K562 (cell line): ENCODE results near the gene OR9G4. TPM values are rescaled to one million over a fixed set of nuclear protein-coding genes. Genes with fewer than 3 reads are reported as not detected.

Experiments
- ATAC-seq: fragments of 200-7000 bp; cut with Tn5 transposase; 3 replicates; pipeline ENCODE4 v1.9.1; 2020; ENCODE audit warnings: moderate library complexity
- BruUV-seq: library from RNA; stranded (reverse); fragments of 400-500 nt; replicated peaks from 2 replicates; lab custom pipeline; 2021; lab: Mats Ljungman, UMichigan
- CTCF ChIA-PET: fragments of 300-600 bp; formaldehyde crosslinking; extraction: SDS; loops from one replicate; lab custom pipeline; 2021; ENCODE audit warnings: low intra/inter-chr PET ratio; lab: Yijun Ruan, JAX
- POLR2A ChIA-PET: fragments of 300-600, 350-650 bp; sonication (Branson Sonifier 250); formaldehyde crosslinking; extraction: SDS; loops from one replicate; lab custom pipeline; 2021; ENCODE audit warnings: antibody characterized with exemption, inconsistent platforms; lab: Yijun Ruan, JAX
- DNase-seq, 4 experiments: peaks; one replicate each; pipeline versions ENCODE4 v3.0.0 to v3.0.0-alpha.2; 2011 to 2018; ENCODE audit warnings: low spot score in 3 of 4, mixed read lengths in 3 of 4; ENCODE audit errors: extremely low read depth in 1 of 4
- FAIRE-seq: peaks from 2 replicates; lab custom pipeline; 2011; peaks lifted over from hg19 to GRCh38; lab: Jason Lieb, UNC
- H2AFZ ChIP-seq: 2 replicates; pipeline ENCODE4 v1.6.0; 2011; ENCODE audit warnings: low read depth, low read length, control low read depth, inconsistent platforms
- H3K27ac ChIP-seq: fragments of 200-600 bp; 3 replicates; pipeline ENCODE4 v1.8.0; 2011; ENCODE audit warnings: low read depth, mild to moderate bottlenecking, control low read depth, inconsistent platforms, low read length, moderate library complexity, mixed read lengths; ENCODE audit errors: extremely low read depth
- H3K27me3 ChIP-seq, 2 experiments: fragments of 300-600 bp in 1 of 2; 2 replicates in 1 of 2; 3 replicates in 1 of 2; pipeline versions ENCODE4 v1.6.0 to v1.8.0; 2011; ENCODE audit warnings: inconsistent platforms in 2 of 2, low read length in 2 of 2, mild to moderate bottlenecking in 1 of 2, mixed read lengths in 1 of 2, moderate library complexity in 1 of 2; ENCODE audit not compliant: control insufficient read depth in 2 of 2, insufficient read depth in 2 of 2
- H3K36me3 ChIP-seq: fragments of 300-600 bp; 3 replicates; pipeline ENCODE4 v1.8.0; 2011; ENCODE audit warnings: mild to moderate bottlenecking, low read length, inconsistent platforms; ENCODE audit not compliant: control insufficient read depth, insufficient read depth
- H3K4me1 ChIP-seq, 2 experiments: fragments of 200-600 bp in 1 of 2; replicated peaks in 1 of 2; 2 replicates in 1 of 2; 3 replicates in 1 of 2; pipeline versions ENCODE4 v1.5.1 to v1.8.0; 2011; ENCODE audit warnings: inconsistent platforms in 2 of 2, low read length in 2 of 2, mild to moderate bottlenecking in 1 of 2, mixed read lengths in 1 of 2, moderate library complexity in 1 of 2; ENCODE audit not compliant: control insufficient read depth in 2 of 2, insufficient read depth in 2 of 2
- H3K4me2 ChIP-seq: 2 replicates; pipeline ENCODE4 v1.6.1; 2011; ENCODE audit warnings: low read length, control low read depth, inconsistent platforms, mixed read lengths; ENCODE audit not compliant: insufficient read depth
- H3K4me3 ChIP-seq: fragments of 200-600 bp; sonication (generic), shearing (Covaris generic); 2 replicates; pipeline ENCODE4 v1.5.1; 2016; ENCODE audit warnings: control low read depth, inconsistent platforms
- H3K79me2 ChIP-seq: fragments of 200-600 bp; 3 replicates; pipeline ENCODE4 v1.8.0; 2011; ENCODE audit warnings: low read length, inconsistent platforms; ENCODE audit not compliant: control insufficient read depth, insufficient read depth
- H3K9ac ChIP-seq, 2 experiments: 2 replicates each; pipeline versions ENCODE4 v1.6.0 to v1.6.1; 2011; ENCODE audit warnings: low read depth in 2 of 2, low read length in 2 of 2, control low read depth in 1 of 2, inconsistent platforms in 1 of 2, mild to moderate bottlenecking in 1 of 2, mixed read lengths in 1 of 2; ENCODE audit not compliant: insufficient read depth in 1 of 2
- H3K9me1 ChIP-seq: one replicate; pipeline ENCODE4 v1.6.0; 2011; ENCODE audit warnings: inconsistent platforms, mild to moderate bottlenecking, low read length, moderate library complexity; ENCODE audit not compliant: control insufficient read depth, insufficient read depth
- H3K9me3 ChIP-seq: replicated peaks from 2 replicates; pipeline ENCODE4 v1.5.1; 2011; ENCODE audit warnings: low read depth, low read length, inconsistent platforms; ENCODE audit not compliant: control insufficient read depth, insufficient read depth
- H4K20me1 ChIP-seq: replicated peaks from 2 replicates; pipeline ENCODE4 v1.6.1; 2011; ENCODE audit warnings: low read length, inconsistent platforms, mixed read lengths; ENCODE audit not compliant: control insufficient read depth, insufficient read depth
- BRCA1 ChIP-seq, 2 experiments: fragments of 450-650 bp in 1 of 2; sonication (generic) in 1 of 2; formaldehyde crosslinking in 1 of 2; IDR thresholded peaks; 2 replicates each; pipeline versions ENCODE4 v1.5.0 to v1.6.1; 2017 to 2020; ENCODE audit warnings: mild to moderate bottlenecking in 1 of 2, missing genetic modification reagents in 1 of 2
- CAMTA2 ChIP-seq: fragments of 250-450 bp; sonication (Bioruptor Pico); conservative IDR thresholded peaks from 2 replicates; pipeline ENCODE4 v1.5.1; 2022
- CGGBP1 ChIP-seq: fragments of 250-450 bp; sonication (Bioruptor Pico); IDR thresholded peaks from 2 replicates; pipeline ENCODE4 v1.9.0; 2021; ENCODE audit warnings: mild to moderate bottlenecking
- GABPB1 ChIP-seq: sonication (generic); formaldehyde crosslinking; IDR thresholded peaks from 2 replicates; pipeline ENCODE4 v1.8.0; 2022; ENCODE audit warnings: mild to moderate bottlenecking, missing genetic modification reagents
- HNRNPLL ChIP-seq: fragments of 200-400 bp; formaldehyde crosslinking; IDR thresholded peaks from 2 replicates; pipeline ENCODE4 v1.6.1; 2017; ENCODE audit warnings: low read length, low read depth, mild to moderate bottlenecking; ENCODE audit not compliant: poor library complexity, severe bottlenecking
- MLX ChIP-seq, 2 experiments: fragments of 450-650 bp in 1 of 2; sonication (generic) in 1 of 2; formaldehyde crosslinking; conservative IDR thresholded peaks; 2 replicates each; pipeline versions ENCODE4 v1.4.0 to v1.8.1; 2020 to 2022; ENCODE audit warnings: mild to moderate bottlenecking in 1 of 2, missing genetic modification reagents in 1 of 2
- PML ChIP-seq: IDR thresholded peaks from 2 replicates; pipeline ENCODE4 v1.6.1; 2012; ENCODE audit warnings: low read length, inconsistent platforms
- RAD21 ChIP-seq, 2 experiments: fragments of 250-450 bp in 1 of 2; fragments of 450-650 bp in 1 of 2; sonication (Bioruptor Pico) in 1 of 2; formaldehyde crosslinking in 1 of 2; IDR thresholded peaks in 1 of 2; conservative IDR thresholded peaks in 1 of 2; 2 replicates each; pipeline versions ENCODE4 v1.4.0 to v1.8.0; 2020 to 2022; ENCODE audit warnings: mild to moderate bottlenecking in 2 of 2, moderate library complexity in 1 of 2
- RFX7 ChIP-seq: fragments of 250-450 bp; sonication (Bioruptor Pico); IDR thresholded peaks from 2 replicates; pipeline ENCODE4 v1.5.1; 2021; ENCODE audit warnings: mild to moderate bottlenecking
- THAP12 ChIP-seq: fragments of 250-450 bp; sonication (Bioruptor Pico); IDR thresholded peaks from 2 replicates; pipeline ENCODE4 v1.9.0; 2021; ENCODE audit warnings: mild to moderate bottlenecking, inconsistent platforms
- TSHZ1 ChIP-seq: fragments of 250-450 bp; sonication (Bioruptor Pico); IDR thresholded peaks from 2 replicates; pipeline ENCODE4 v1.4.0; 2020; ENCODE audit warnings: mild to moderate bottlenecking, moderate library complexity
- XRCC4 ChIP-seq: IDR thresholded peaks from one replicate; pipeline ENCODE4 v1.6.1; 2011; ENCODE audit not compliant: insufficient read depth, insufficient read length; ENCODE audit errors: extremely low read depth
- WGBS: fragments of 100-300 bp; shearing (Covaris generic); methylation state at CpG from one replicate; pipeline ENCODE4 v1.1.6; 2016; ENCODE audit warnings: low coverage, mixed read lengths; ENCODE audit not compliant: insufficient coverage; ENCODE audit errors: missing lambda C conversion rate; 5-methylcytosine and 5-hydroxymethylcytosine counted together
- in situ Hi-C: fragments of 300-500 bp; cut with MboI; formaldehyde crosslinking; loops from 4 replicates; pipeline ENCODE4 v1.15.0; 2018; ENCODE audit warnings: inconsistent platforms, mixed read lengths
- intact Hi-C: fragments of 100-400 bp; cut with micrococcal nuclease; formaldehyde crosslinking; loops from 2 replicates; pipeline ENCODE4 v1.14.2; 2022
- polyA plus RNA-seq, 8 experiments: library from polyadenylated mRNA; depleted of rRNA in 4 of 8; stranded (reverse) in 5 of 8; unstranded in 3 of 8; fragments of >200 nt; fragmentation: Nextera tagmentation in 2 of 8; fragmentation: Illumina TruSeq in 1 of 8; extraction: Ambion mirVana in 2 of 8; extraction: Trizol in 1 of 8; gene quantifications; 2 replicates each; pipeline versions ENCODE4 v1.2.1 to v1.2.3, GENCODE V29; 2011 to 2014; ENCODE audit warnings: inconsistent platforms in 1 of 8, missing spikeins in 1 of 8
- total RNA-seq, 7 experiments: library from RNA; depleted of rRNA in 6 of 7; stranded (reverse); fragments of >200 nt in 6 of 7; fragmentation: Illumina TruSeq in 2 of 7; extraction: Trizol in 2 of 7; gene quantifications; 2 replicates each; pipeline versions ENCODE4 v1.2.1 to v1.2.3, GENCODE V29; 2011 to 2021; ENCODE audit warnings: low replicate concordance in 1 of 7

The OR9G4 gene
- total and polyA plus RNA-seq, 9 of the 15 experiments (the other 6 are each of a cell fraction or from before 2014, with no cell fraction given): not detected

GRCh38 chr11:56698795-56699194 is 49.7 kb downstream of the OR9G4 start, which contains the start of gene OR9G1:
TSS of gene OR9G1 (plus strand) at chr11:56699095. CDS start at chr11:56700388, 1,293 bp downstream.
- intact Hi-C loops: no loop called here
- H3K9me3 ChIP-seq: 0 out of 2 replicates have a peak, but pooled peaks cover 2% of the 10 kb centered on the region
- no peak for FAIRE-seq
- no peak within 1 kb of the TSS for H3K4me2 ChIP-seq
- no peaks in the 10 kb centered on the region for H3K79me2 ChIP-seq
- ATAC-seq: no peak
- H3K4me3 ChIP-seq: no peak within 1 kb of the TSS
- POLR2A ChIA-PET: no interaction called here
- no peak within 1 kb of the TSS for H3K9ac ChIP-seq
- no peaks in the 10 kb centered on the region for H4K20me1 ChIP-seq
- H3K4me1 ChIP-seq: no peaks in the 10 kb centered on the region
- 0% methylated on average over 1 of the region's 1 CpG for WGBS
- H2AFZ ChIP-seq: no peak within 1 kb of the TSS
- H3K27ac ChIP-seq: no peak within 1 kb of the TSS
- no peak for TF ChIP-seq THAP12 (CRISPR knock-in tag)
- no peak for TF ChIP-seq XRCC4
- TF ChIP-seq GABPB1: no peak
- no peak for TF ChIP-seq PML
- TF ChIP-seq HNRNPLL: no peak
- no peak for TF ChIP-seq RFX7 (CRISPR knock-in tag)
- no peak for TF ChIP-seq CGGBP1 (CRISPR knock-in tag)
- TF ChIP-seq BRCA1 (IDR thresholded peaks at IDR 0.05): no peak
- TF ChIP-seq BRCA1 (CRISPR knock-in tag; IDR thresholded peaks at IDR 0.05): no peak
- TF ChIP-seq MLX (CRISPR knock-in tag; conservative IDR thresholded peaks at IDR 0.05): no peak
- TF ChIP-seq TSHZ1 (CRISPR knock-in tag): no peak
- TF ChIP-seq RAD21 (CRISPR knock-in tag; conservative IDR thresholded peaks at IDR 0.05 in 1 of 2, IDR thresholded peaks at IDR 0.05 in 1 of 2): no peak
- TF ChIP-seq CAMTA2 (CRISPR knock-in tag): no peak
- TF ChIP-seq, all 486 proteins: peak for 0
- CTCF ChIA-PET: no interaction called here
- DNase-seq: no peak
- no peaks in the 10 kb centered on the region for H3K36me3 ChIP-seq
- in situ Hi-C loops: no loop called here
- no peaks in the 10 kb centered on the region for H3K27me3 ChIP-seq
- H3K9me1 ChIP-seq: no peaks in the 10 kb centered on the region
- BruUV-seq: no TSS peak
